Fibroblast of lung (primary cell): Measurements from ENCODE around the gene RPS4Y1. TPM values are rescaled to one million over a fixed set of nuclear protein-coding genes. Genes with fewer than 3 reads are reported as not detected.
A peak's percentile ranks its signal among the peaks of the same experiment; 100 is the strongest.

ENCODE experiments used
- DNase-seq, 2 donors: peaks; one replicate each; pipeline versions ENCODE4 v3.0.0 to v3.0.0-alpha.2; 2010; ENCODE audit warnings: low read depth in 2 of 2
- H2AFZ ChIP-seq: 2 replicates; pipeline ENCODE4 v1.5.1; 2012; ENCODE audit warnings: low read length, control low read depth, inconsistent platforms
- H3K27ac ChIP-seq: 2 replicates; pipeline ENCODE4 v1.5.1; 2011; ENCODE audit warnings: low read length, control low read depth; ENCODE audit not compliant: insufficient read depth
- H3K27me3 ChIP-seq: 2 replicates; pipeline ENCODE4 v1.5.1; 2011; ENCODE audit warnings: mild to moderate bottlenecking, low read length; ENCODE audit not compliant: control insufficient read depth, insufficient read depth
- H3K36me3 ChIP-seq: 2 replicates; pipeline ENCODE4 v1.5.1; 2011; ENCODE audit warnings: low read length; ENCODE audit not compliant: control insufficient read depth, insufficient read depth
- H3K4me1 ChIP-seq: 2 replicates; pipeline ENCODE4 v1.5.1; 2011; ENCODE audit warnings: low read length; ENCODE audit not compliant: control insufficient read depth, insufficient read depth; ENCODE audit errors: extremely low read depth
- H3K4me2 ChIP-seq: 2 replicates; pipeline ENCODE4 v1.5.1; 2011; ENCODE audit warnings: low read length, control low read depth; ENCODE audit not compliant: insufficient read depth; ENCODE audit errors: extremely low read depth
- H3K4me3 ChIP-seq, 4 experiments: fragments of 200-600 bp in 1 of 4; sonication (generic) in 1 of 4; replicated peaks in 1 of 4; 2 replicates each; pipeline ENCODE4 v1.5.1; 2011 to 2016; ENCODE audit warnings: low read length in 4 of 4, low read depth in 3 of 4, mild to moderate bottlenecking in 3 of 4, control low read depth in 2 of 4, inconsistent platforms in 1 of 4, mixed read lengths in 1 of 4; ENCODE audit not compliant: insufficient read depth in 1 of 4; ENCODE audit errors: control extremely low read depth in 1 of 4
- H3K79me2 ChIP-seq: 2 replicates; pipeline ENCODE4 v1.5.1; 2012; ENCODE audit warnings: mild to moderate bottlenecking, low read length, inconsistent platforms; ENCODE audit not compliant: control insufficient read depth, insufficient read depth
- H3K9ac ChIP-seq: 2 replicates; pipeline ENCODE4 v1.5.1; 2011; ENCODE audit warnings: mild to moderate bottlenecking, low read length, control low read depth; ENCODE audit not compliant: insufficient read depth
- H3K9me3 ChIP-seq: 2 replicates; pipeline ENCODE4 v1.5.1; 2012; ENCODE audit warnings: low read depth, low read length; ENCODE audit not compliant: control insufficient read depth, insufficient read depth
- H4K20me1 ChIP-seq: 2 replicates; pipeline ENCODE4 v1.5.1; 2011; ENCODE audit warnings: low read length; ENCODE audit not compliant: control insufficient read depth, insufficient read depth; ENCODE audit errors: extremely low read depth
- EZH2 ChIP-seq: IDR thresholded peaks from 2 replicates; pipeline ENCODE4 v1.5.1; 2012; ENCODE audit warnings: low read length, control low read depth, mild to moderate bottlenecking; ENCODE audit errors: missing control alignments
- polyA plus RNA-seq, 2 donors: library from polyadenylated mRNA; depleted of rRNA in 1 of 2; stranded (reverse) in 1 of 2; unstranded in 1 of 2; fragments of >200 nt; gene quantifications; 2 replicates each; pipeline ENCODE4 v1.2.1, GENCODE V29; 2011 to 2012; ENCODE audit warnings: missing spikeins in 1 of 2
- total RNA-seq: library from RNA; depleted of rRNA; stranded (reverse); fragments of >200 nt; gene quantifications from 2 replicates; pipeline ENCODE4 v1.2.1, GENCODE V29; 2014
- TF ChIP-seq, protein P1 (sequence below), 2 donors: IDR thresholded peaks in 1 of 2; conservative IDR thresholded peaks in 1 of 2; 1 replicate in 1 of 2; 2 replicates in 1 of 2; pipeline ENCODE4 v1.5.1; 2011 to 2012; ENCODE audit warnings: low read length in 2 of 2, control low read depth in 1 of 2, inconsistent platforms in 1 of 2, low read depth in 1 of 2, mild to moderate bottlenecking in 1 of 2

Gene RPS4Y1
- total and polyA plus RNA-seq, 2 donors (not counting 1 experiment from before 2014, with no cell fraction given): 813 TPM; not detected in 1

DNA sequence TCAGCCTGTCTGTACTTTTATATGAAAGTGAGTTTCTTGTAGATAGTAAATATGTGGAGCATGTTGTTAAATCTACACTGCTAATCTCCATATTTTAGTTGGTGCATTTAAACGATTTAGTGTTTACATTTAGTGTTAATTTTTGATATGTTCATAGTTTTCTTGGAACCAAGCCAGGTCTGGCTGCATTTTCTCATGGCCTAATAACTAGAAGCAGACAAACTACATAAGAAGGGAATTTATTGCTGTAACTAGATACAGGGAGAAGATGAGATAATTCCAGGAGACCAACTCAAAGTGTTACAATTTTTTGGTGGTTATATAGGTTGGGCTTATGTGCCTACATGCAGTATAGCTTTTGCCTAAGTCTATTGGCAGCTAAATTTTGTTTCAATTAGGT is 32.8 kb downstream of the RPS4Y1 start:
- Histone ChIP-seq H3K27ac (no peak overlapping the region), H3K4me2 (no peak overlapping the region), H3K79me2 (no peaks in the 10 kb centered on the region), H3K27me3 (no peaks in the 10 kb centered on the region), H4K20me1 (no peaks in the 10 kb centered on the region), H3K4me1 (no peaks in the 10 kb centered on the region), H3K36me3 (no peaks in the 10 kb centered on the region), H3K9me3 (no peaks in the 10 kb centered on the region), H3K9ac (no peak overlapping the region), H2AFZ (no peak overlapping the region), H3K4me3 (no peak overlapping the region)
- TF ChIP-seq, protein P1, sequence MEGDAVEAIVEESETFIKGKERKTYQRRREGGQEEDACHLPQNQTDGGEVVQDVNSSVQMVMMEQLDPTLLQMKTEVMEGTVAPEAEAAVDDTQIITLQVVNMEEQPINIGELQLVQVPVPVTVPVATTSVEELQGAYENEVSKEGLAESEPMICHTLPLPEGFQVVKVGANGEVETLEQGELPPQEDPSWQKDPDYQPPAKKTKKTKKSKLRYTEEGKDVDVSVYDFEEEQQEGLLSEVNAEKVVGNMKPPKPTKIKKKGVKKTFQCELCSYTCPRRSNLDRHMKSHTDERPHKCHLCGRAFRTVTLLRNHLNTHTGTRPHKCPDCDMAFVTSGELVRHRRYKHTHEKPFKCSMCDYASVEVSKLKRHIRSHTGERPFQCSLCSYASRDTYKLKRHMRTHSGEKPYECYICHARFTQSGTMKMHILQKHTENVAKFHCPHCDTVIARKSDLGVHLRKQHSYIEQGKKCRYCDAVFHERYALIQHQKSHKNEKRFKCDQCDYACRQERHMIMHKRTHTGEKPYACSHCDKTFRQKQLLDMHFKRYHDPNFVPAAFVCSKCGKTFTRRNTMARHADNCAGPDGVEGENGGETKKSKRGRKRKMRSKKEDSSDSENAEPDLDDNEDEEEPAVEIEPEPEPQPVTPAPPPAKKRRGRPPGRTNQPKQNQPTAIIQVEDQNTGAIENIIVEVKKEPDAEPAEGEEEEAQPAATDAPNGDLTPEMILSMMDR (conservative IDR thresholded peaks at IDR 0.05 in 1 of 2, IDR thresholded peaks at IDR 0.05 in 1 of 2; ENCODE audit: low read depth in 1 of 2, low read length in 2 of 2): no peak
- no peak for TF ChIP-seq EZH2
- peak in 1 of 2 donors; percentile 19 for DNase-seq

DNA sequence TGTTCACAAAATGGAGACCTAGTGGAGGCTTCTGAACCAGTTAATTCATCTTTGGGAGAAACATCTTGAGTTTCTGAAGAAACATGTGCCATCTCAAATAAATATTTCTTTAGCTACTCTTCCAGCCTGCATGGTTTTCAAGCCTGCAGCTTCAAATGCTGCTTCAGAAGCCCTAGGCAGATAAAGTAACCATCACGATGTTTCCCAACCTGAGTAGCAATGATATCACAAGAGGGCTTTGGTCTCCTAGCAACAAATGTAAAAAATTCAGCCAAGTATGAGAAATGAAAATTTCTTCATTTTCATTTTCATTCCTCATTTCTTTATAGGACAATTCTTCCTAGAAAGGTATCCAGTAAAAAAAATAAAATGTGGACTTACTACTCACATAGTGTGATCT is 42.2 kb downstream of the RPS4Y1 start:
- Histone ChIP-seq H2AFZ (no peak overlapping the region), H3K27me3 (no peaks in the 10 kb centered on the region), H3K9me3 (no peaks in the 10 kb centered on the region), H4K20me1 (no peaks in the 10 kb centered on the region), H3K79me2 (no peaks in the 10 kb centered on the region), H3K36me3 (no peaks in the 10 kb centered on the region), H3K4me2 (no peak overlapping the region), H3K27ac (no peak overlapping the region), H3K9ac (no peak overlapping the region), H3K4me1 (no peaks in the 10 kb centered on the region), H3K4me3 (no peak overlapping the region)
- no peak for TF ChIP-seq EZH2
- TF ChIP-seq, protein P1 (conservative IDR thresholded peaks at IDR 0.05 in 1 of 2, IDR thresholded peaks at IDR 0.05 in 1 of 2; ENCODE audit: low read depth in 1 of 2, low read length in 2 of 2): no peak
- no peak for DNase-seq

DNA sequence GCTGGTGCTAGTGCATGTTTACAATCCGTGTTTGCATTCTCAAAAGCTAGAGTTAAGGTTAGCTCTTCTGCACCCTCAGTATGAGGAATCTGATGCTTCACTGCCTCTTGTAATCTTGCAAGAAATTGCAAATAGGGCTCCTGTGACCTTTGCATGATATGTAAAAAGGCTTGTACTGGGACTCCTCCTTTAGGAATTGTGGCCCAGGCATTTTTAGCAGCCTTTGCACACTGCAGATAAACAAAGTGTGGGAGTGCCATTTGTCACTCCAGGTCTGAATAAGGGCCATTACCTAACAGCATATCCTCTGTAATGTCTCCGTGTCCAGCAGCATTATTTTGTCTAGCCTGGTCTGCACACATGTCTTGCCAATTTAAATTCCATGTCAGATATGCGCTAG is 44.5 kb downstream of the RPS4Y1 start:
- no peak overlapping the region for H3K4me3 ChIP-seq

More for the DNA sequence above, 44.5 kb downstream of the RPS4Y1 start:
- Histone ChIP-seq H3K9ac (no peak overlapping the region), H4K20me1 (no peaks in the 10 kb centered on the region), H3K36me3 (no peaks in the 10 kb centered on the region), H3K9me3 (no peaks in the 10 kb centered on the region), H3K27ac (no peak overlapping the region), H3K27me3 (no peaks in the 10 kb centered on the region), H3K79me2 (no peaks in the 10 kb centered on the region), H2AFZ (no peak overlapping the region), H3K4me1 (no peaks in the 10 kb centered on the region), H3K4me2 (no peak overlapping the region)
- no peak for DNase-seq
- TF ChIP-seq, protein P1 (conservative IDR thresholded peaks at IDR 0.05 in 1 of 2, IDR thresholded peaks at IDR 0.05 in 1 of 2; ENCODE audit: low read depth in 1 of 2, low read length in 2 of 2): no peak
- no peak for TF ChIP-seq EZH2
